Hematopoietic multipotent progenitor cell treated with erythropoietin and hydrocortisone succinate and interleukin-3 and kit ligand, for 6 days (in vitro differentiated cells): ENCODE measurements around the gene TAS2R8.
A peak's percentile ranks its signal among the peaks of the same experiment; 100 is the strongest.
"Not testable (repeated sequence)": the region's sequence is repeated elsewhere in the genome, so short reads cannot be mapped to it uniquely, and the experiment has no call there.

ENCODE experiments used
- DNase-seq: peaks from one replicate; pipeline ENCODE4 v3.0.0-alpha.2; 2015

Gene TAS2R8, protein sequence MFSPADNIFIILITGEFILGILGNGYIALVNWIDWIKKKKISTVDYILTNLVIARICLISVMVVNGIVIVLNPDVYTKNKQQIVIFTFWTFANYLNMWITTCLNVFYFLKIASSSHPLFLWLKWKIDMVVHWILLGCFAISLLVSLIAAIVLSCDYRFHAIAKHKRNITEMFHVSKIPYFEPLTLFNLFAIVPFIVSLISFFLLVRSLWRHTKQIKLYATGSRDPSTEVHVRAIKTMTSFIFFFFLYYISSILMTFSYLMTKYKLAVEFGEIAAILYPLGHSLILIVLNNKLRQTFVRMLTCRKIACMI

GRCh38 chr12:10807186-10807585 is at the start of gene TAS2R8:
TSS of gene TAS2R8 (minus strand) at chr12:10807286. CDS start at chr12:10806980, 306 bp downstream.
- no peak for DNase-seq

GRCh38 chr12:10855807-10856206 is 48.7 kb upstream of the TAS2R8 start:
- no peak for DNase-seq

GRCh38 chr12:10853776-10854175 is 46.7 kb upstream of the TAS2R8 start:
- no peak for DNase-seq

- no peak for DNase-seq
Measured at GRCh38 chr12:10851243-10851858, 44.3 kb upstream of the TAS2R8 start.

DNA sequence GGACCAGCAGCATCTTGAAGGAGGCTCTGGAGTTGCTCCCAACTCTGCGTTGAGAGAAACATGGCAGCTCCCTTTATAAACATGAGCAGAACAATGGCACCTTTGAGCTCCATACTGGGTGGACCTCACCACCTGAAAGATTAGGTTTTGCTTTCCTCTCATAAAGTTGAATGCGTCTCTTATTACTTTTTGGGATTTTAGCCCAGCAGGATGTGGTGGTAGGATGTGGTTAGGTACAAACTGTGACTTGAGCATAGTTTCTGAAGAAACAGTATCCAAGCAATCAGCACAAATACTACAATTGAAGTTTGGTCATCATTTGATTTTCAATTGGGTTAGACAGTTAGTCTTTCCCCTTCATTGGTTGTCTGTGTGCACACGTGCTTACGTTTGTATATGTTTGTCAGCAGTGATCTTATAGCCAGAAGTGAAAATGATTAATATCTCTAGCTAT is 42.4 kb upstream of the TAS2R8 start, which contains the start of gene PRR4:
Gene PRR4 (minus strand): TSS at position 51 of the 454 bp plus-strand sequence. CDS start 38 bp downstream, at position 13.
- DNase-seq: no peak

- DNase-seq: no peak
Measured at GRCh38 chr12:10847744-10848143, 40.7 kb upstream of the TAS2R8 start.

- no peak for DNase-seq
Measured at GRCh38 chr12:10842862-10843261, 35.8 kb upstream of the TAS2R8 start.

DNA sequence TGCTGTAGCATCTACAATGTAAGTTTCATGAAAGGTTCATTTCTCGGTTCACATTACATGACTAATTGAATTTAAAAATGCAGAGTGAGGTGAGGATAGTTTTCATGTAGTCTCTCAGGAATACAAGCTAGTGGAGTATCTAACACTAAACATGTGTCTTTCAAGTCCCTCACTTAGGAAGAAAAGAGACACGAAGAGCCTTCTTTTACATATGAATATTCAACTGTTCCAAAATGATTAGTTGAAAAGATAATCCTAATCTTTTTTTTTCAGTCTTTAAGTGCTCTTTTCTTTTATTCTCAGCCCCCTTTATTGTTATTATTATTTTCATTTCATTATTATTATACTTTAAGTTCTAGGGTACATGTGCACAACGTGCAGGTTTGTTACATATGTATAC is 31.4 kb upstream of the TAS2R8 start:
- DNase-seq: no peak

GRCh38 chr12:10829994-10830393 is 22.9 kb upstream of the TAS2R8 start:
- no peak for DNase-seq

DNA sequence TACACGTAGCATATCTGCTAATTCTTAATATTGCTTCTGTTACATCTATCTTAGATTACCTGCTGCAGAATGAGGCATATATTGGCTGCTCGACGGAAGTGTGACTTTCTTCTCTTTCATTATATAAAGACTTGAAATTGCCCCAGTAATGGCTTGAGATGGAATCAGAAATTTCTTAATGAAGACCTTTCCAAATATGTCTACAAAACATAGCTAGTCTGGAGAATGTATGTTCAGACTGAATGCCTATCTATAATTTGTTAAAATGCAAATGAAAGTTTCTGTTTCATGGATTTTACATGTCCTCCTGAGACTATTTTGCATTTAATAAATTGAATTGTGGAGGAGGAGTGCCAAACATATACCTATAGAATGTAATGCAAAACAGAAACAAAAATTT is 19.2 kb upstream of the TAS2R8 start, which contains the start of gene TAS2R10:
Gene TAS2R10 (minus strand): TSS at position 101 of the 400 bp plus-strand sequence. CDS start 89 bp downstream, at position 12.
- DNase-seq: no peak

DNA sequence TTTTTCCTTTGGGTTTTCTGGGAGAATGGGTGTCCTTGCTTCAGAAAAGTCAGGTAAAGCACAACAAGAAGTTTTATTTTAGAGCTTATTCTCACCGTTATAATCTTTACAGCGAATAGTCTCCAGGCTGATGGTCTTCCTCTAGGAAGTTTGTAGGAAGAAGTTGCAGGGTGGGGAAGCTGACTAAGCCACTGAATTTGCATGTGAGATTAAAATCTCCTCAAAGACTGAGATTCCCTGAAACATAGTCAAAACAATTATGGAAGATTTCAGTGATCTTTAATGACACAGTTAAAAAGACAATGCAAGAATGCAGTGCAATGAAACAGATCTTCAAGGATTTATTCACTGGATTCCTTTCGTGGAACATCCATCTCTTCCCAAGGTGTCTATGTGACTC is 17.9 kb upstream of the TAS2R8 start:
- no peak for DNase-seq

DNA sequence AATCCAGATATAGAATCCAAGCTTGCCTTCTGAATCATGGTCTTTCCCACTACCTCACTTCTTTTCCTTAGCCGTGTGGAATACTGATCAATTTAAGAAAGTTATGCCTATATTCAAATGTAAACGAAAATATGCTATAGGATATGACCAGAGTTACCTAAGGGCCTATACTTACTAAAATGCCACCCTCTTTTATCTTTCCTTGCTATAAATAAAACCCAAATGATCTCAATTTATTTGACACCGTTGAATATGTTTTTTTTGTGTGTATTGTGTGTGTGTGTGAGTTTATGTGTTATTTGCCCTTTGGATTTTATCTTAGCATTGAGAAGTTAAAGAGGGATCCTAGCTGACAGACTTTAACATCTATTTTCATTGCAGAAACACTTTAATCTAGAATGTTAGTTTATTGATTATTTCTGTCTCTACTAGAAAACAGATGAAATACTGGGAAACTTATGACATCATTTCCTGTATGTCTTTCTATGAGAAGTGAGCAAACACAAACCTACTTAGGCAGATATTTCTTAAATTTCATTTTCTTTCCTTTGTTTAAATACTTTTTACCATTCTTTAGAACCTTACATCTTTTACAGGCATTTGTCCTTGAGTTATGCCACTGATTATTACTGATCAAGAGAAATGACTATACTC is 4.9 kb upstream of the TAS2R8 start:
- no peak for DNase-seq

DNA sequence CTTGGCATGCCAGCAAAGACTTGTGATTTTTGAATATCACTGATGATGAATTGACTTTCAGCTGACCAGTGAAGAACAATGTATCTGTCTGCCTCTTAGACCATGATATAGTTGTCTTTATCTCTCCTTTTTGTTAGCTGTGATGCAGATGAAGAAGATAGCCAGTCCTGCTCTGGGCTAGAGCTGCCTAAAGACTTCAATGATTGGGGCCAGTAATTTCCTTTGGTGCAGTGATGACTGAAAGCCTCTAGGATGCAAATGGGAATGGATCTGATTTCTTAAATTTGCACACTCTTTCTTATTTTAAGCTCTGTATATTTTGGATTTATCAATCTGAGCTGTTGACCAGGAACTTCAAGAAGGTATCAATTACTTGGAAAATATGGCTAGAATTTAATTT is 3.0 kb upstream of the TAS2R8 start, which contains the start of gene TAS2R9:
Gene TAS2R9 (minus strand): TSS at position 101 of the 400 bp plus-strand sequence. CDS start 93 bp downstream, at position 8.
- DNase-seq: no peak

DNA sequence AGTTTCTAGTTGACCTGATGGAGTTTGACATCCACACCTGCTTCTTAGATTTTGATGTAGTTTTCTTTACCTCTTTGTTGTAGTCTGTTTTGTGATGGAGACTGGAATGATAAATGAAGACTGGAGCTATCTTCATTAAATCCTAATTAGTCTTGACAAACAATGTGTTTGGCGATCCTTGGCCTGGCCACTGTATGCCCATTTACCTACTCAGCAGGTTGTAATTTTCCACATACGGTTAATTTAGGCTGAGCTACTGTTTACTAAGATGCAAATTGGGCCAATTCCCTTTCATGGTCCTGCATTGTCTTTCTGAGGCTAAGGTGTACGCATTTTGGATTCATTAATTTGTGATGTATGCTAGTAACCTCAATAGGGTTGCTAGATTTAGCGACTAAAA is 4.5 kb downstream of the TAS2R8 start, which contains the start of gene TAS2R7:
Gene TAS2R7 (minus strand): TSS at position 41 of the 400 bp plus-strand sequence. CDS start 57 bp downstream, outside the sequence.
- DNase-seq: no peak

- DNase-seq: no peak
Measured at GRCh38 chr12:10801741-10802140, 5.3 kb downstream of the TAS2R8 start.

GRCh38 chr12:10794222-10794621 is 12.9 kb downstream of the TAS2R8 start:
- DNase-seq: no peak

DNA sequence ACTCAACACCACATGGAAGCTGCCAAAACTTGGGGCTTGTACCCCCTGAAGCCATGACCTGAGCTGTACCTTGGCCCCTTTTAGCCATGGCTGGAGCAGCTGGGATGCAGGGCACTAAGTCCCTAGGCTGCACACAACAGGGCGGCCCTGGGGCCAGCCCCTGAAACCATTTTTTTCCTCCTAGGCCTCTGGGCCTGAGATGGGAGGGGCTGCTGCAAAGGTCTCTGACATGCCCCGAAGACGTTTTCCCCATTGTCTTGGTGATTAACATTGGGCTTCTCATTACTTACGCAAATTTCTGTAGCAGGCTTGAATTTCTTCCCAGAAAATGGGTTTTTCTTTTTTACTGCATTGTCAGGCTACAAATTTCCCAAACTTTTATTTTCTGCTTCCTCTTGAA is 15.3 kb downstream of the TAS2R8 start:
- not testable (repeated sequence) for DNase-seq

GRCh38 chr12:10783252-10783651 is 23.8 kb downstream of the TAS2R8 start:
- DNase-seq: no peak

DNA sequence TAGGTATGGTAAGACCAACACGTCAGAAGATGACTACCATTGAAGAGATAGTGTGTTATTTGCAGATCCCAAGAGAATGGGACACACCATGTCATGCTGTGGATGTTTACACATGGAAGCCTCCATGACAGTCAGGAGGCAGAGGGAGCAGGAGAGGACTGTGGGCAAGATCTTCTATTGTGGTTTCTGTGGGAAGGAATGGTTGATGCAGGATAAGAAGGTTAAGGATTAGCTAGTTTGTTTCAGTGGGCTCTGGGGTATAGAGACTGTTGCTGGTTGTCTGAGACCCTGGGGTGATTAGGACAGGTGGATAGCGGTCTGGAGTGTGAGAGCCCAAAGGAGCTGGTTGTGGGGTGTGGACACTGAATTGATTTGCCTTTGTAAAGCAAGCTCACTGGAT is 28.0 kb downstream of the TAS2R8 start:
- DNase-seq: peak; percentile 10

DNA sequence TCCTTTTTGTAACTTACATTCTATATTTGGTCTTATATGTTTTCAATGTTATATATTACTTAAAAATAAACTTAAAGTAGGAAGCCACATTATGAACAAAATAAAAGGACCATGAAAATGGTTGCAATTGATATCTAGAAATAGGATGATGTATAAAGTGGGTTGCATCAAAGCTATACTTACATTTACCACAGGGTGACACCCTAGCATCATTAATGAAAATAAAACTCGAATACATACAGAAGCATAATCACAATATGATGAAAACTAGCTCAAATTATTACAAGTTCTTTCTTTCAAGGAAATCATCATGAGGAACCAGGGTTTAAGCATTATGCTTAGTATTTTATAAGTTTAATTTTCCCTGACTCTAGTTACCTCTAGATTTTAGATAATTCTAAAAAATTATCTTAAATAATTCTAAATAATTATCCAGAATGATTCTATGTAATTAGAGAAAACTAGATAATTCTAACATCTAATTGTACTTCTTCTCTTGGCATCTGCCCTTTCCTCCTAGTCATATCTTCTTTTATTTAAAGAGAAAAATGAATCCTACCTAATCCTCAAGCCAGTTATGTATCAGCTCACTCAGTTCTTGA is 35.9 kb downstream of the TAS2R8 start:
- peak; percentile 58 for DNase-seq

DNA sequence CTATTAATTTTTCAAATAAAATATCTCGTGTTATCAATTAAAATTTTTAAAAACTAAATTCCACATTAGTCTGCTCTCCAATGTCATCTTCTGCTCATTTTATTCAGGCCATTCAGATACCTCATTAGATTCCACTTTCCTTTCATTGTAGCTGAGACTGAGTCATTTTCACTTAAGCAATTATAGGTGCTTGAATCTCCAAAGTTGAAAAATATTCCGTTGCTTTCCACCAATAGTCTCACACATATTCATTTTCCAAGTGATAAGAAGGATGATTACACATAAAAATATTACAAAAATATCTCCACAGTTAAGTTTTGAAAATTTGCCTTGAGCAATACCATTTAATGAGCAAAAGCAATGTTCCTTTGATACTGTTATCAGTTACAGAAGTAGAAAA is 47.4 kb downstream of the TAS2R8 start:
- no peak for DNase-seq

- DNase-seq: no peak
Measured at GRCh38 chr12:10756194-10756593, 50.9 kb downstream of the TAS2R8 start.
